Mesenteric fat pad (tissue), 1 donor: ENCODE data around the gene CEP63. TPM values are rescaled to one million over a fixed set of nuclear protein-coding genes. Genes with fewer than 3 reads are reported as not detected.

Experiments
- DNase-seq: peaks from one replicate; pipeline ENCODE4 v3.0.0-alpha.2; 2020; ENCODE audit warnings: low spot score
- total RNA-seq: library from RNA; stranded (reverse); fragmentation: NEBNext Ultra II Directional; extraction: Animal tissue kit (Norgen Biotek cat#: 25700); gene quantifications from one replicate; pipeline ENCODE4 v1.2.1, GENCODE V29; 2021
- donor health status: DM: yes; HTN: yes; CAD: no.

The CEP63 gene
- total RNA-seq, 1 donor from 2014 or later = 27.3 TPM

DNA sequence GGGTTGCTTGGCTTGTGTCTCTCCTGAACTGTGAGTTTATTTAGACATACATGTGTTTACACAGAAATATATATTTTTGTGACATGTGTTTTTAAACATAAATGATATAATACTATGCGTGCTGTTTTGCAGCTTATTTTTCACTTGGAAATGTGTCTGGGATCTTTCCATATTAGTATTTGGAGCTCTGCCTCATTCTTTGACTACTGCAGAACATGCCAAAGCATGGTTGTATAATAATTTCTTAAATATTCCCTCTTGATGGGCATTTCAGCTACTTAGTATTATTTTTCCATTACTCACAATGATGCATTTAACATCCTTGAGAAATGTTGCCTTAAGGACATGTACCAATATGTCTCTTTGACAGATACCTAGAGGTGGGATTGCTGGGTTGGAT, 19.5 kb upstream of the CEP63 start:
- no peak for DNase-seq

DNA sequence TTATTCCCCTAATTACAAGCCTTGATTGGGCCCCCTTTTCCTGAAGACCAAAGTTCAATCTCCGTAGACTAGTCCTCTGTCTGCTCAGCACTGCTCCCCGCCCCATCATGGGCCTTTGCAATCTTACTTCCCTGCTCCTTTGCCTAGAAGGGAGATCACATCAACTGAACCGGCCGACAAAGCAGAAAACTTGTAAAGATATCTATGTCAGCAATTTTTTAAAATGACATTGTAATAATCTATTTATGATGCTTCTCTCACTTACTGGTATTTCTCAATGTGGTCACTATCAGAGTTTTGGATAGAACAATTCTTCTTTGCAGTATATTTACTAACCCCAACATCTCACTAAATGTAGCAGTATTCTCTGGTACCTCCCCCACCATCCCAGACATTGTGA, 17.3 kb upstream of the CEP63 start:
- no peak for DNase-seq

DNA sequence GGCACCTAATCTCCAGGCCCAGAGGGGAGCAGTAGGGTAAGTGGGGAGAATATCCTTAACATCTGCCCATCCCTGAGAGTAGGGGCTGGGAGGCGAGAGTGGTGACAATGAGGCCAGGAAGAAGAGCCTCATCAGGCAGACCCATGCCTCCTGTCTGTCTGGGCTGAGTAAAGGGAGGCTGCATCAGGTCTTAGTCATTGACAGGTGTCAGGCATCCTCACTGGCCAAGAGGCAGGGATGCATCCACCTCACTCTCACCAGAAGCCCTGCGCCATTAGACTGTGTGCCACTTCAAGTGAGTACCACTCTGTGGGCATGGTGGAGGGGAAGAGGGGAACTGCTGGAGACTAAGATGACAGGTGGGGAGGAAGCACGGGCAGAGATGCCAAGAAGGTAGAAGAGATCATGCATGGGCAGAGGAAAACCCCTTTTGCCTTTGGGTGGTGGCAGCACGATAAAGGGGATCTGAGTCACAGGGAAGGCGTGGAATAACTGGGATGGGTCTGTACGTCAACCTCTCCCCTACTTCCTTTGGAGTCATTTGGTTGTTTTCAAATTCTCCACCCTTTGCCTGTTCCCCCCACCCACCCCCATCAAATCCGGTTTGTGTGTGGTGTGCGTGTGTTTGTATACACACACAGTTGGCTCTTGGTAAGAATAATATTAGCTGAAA, 14.2 kb upstream of the CEP63 start:
- DNase-seq = no peak

DNA sequence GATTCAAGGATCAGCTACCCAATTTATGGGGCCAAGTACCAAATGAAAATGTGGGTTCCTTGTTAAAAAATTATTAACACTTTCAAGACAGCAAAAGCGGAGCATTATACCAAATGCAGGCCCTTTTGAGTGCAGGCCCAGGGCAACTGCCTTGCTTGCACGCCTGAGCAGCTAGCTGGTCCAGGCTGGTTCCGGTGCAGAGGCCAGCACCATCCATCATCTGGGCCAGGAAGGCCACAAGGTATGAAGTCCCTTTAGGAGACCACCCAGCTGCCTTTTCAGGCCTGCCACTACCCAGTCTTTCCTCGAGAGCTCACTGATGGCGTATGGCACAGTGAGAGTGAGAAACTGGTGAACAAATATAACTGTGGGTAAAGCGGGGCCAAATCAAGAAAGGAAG, 13.0 kb upstream of the CEP63 start:
- no peak for DNase-seq

DNA sequence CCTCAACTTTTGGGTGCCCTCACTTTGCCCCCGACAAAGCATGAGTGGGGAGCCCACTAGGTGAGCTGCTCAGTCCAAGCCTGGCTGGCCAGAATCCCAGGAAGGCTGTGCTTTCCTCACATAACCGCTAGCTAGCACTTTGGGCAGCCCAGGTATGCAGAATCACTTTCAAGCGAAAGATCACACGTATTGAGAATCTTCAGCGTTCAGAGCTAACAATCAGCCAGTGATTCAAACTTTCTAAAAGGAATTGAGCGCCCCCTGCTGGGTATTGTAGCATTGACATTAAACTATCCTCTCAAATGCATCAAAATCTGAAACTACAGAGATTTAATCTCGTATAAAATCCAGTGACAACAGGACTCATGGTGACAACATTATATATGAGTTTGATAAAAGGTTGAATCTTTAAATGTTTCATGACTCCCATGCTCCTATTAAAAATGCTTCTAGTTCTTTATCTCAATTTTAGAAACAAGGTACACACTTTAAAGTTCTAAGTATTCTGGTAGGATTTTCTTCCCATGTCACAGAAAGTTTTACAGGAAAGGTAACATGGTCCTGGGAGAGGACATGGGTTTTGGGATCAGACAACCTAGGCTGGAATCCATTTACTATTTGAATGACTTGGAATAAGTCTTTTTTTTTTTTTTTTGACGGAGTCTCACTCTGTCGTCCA, 11.8 kb upstream of the CEP63 start:
- DNase-seq = no peak

DNA sequence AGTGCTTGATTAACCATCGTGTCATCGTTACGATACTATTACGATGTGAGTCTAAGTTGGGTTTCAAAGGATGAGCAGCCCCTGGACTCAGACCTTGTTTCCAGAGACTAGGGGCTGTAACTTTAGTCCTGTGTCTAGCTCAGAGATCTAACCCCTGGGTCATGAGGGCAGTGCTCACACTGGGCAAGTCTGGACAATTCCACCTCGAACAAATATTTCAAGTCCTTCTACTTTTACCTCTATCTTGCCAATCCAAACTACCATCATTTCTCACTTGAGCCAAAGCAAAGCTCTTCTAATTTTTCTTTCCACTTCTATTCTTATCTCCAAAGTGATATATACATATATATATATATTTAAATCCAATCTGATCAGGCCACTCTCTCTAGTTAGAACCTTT, 10.9 kb upstream of the CEP63 start:
- DNase-seq = no peak

DNA sequence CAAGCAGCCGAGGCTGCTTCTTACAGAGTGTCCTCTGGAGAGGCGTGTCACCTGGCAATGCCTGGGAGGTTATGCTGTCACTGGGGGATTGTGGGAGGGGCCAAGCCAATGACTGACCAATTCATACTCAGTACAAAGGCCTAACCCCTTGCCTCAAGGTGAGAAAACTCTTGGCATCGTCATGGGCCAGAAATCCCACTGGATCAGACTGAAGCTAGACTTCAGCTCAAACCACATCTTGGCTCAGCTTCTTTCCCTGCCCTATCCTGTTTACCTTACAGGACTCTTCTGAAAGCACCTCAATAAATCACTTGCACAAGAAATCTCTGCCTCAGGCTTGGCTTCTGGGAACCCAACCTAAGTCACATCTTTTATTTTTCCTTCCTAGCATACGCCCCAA, 9.6 kb upstream of the CEP63 start:
- no peak for DNase-seq

DNA sequence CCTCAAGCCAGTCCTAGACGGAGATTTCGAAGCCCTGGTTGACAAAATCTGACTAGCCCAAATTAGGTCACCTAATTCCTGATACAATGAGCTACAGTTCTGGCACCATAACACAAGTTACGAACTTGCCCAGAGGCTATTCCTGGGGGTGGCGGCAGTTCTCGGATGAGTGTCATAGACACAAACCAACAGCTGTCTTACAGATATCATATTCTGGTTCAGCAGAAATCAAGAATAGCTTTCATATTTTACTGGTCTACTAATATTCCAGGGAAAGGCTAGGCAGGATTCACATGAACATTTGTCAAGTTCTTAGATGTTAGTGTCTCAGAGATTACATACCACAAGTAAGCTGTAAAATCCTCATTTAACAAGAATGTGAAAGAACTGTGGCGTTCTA, 8.9 kb upstream of the CEP63 start:
- no peak for DNase-seq

DNA sequence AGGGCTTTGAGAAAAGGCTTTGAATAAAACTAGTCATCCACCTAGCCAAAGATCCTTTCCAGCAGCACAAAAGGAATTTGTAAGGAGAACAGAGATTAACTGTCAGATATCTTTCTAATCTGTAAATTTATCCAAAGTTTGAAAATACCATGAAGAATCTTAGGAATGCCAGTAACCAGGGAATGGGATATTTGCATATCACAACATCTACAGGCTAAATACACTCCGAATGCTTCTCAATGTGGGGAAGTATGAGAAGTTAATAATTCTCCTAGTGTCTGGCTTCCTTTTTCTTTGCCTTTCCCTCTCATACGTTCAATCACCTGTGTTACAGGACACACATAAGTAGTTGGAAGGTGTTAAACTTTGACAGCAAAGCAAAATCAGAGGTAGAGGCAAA, 7.9 kb upstream of the CEP63 start:
- DNase-seq = no peak

DNA sequence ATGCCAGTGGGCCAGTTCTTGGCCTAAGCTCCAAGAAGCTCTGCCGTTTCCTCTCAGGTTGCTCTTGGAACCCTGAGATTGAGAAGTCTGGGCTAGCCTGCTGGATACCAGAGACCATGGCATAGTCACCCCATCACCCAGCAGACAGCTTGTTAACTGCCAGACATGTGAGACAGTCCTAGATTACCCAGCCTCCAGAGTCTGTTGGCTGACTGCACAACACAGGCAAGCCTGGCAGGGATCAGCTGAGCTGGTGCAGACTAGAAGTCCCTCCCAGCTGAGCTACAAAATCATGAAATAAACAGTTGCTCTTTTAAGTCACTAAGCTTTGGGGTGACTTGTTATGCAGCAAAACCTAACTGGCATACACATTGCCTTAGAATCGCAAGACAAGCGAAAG, 5.3 kb upstream of the CEP63 start:
- no peak for DNase-seq

DNA sequence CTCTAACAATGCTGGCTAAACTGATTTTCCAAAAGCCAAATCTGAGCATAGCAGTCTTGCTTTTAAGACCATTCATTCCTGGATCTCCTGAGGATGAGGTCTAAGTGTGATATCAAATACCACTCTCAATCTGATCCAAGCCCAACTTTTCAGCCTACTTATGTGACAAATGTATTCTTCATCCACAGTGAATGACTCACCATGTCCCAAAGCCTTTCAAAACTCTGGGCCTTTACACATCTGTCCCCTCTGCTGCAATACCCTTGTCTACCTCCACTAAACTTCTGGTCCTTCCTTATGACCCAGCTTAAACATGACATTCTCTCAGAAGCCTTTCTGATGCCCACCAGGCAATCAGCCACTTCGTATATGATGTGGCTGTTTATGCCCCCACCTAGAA, 4.7 kb upstream of the CEP63 start:
- no peak for DNase-seq

DNA sequence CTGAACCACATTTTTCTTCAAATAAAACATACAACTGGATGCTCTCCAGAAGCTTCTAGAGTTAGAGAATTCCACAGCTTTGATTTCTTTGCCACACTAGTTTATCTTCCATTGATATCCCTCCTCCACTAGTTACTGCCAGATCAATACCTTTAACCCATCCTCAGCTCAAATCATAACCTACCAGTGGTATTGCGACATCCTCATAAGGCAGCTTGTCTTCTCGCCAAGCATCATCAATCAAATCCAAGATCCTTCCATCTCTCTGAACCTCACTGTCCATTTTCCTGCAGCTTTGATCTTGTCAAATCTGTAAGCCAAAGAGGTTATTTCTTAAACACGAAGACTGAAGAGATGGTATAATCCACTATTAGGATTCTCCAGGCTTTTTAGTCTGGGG, 3.2 kb upstream of the CEP63 start:
- no peak for DNase-seq

DNA sequence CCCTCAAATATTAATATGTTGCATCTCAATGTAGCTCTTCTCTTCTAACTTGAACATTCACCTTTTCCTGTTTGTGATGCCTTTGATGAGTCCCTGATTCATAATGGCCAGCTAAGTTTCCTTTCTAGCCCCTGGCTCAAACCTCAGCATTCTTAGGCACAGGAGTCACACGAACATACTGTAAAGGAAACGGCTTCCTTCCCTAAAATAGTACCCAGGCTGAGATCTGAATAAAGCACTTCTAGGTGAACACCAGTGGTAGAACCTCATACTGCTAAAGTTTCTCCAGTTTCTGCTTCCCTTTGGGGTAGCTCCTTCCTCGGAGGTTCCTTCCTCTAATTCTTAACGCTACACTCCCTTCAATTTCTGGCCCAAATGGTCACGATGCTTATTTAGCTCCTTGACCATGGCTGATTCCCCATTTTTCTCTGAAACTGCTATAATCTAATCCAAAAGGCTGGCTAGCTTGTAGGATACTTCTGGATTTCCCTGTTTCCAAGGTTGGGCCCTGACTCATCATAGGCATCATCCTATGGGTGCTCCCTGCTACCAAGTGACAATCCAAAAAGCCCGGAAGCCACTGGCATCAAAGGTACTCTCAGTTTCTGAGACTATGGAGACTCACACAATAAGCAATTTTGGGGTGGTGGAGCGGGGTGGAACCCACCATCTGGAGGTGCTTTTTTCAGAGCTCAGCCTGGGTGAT, 2.5 kb upstream of the CEP63 start:
- DNase-seq = no peak

DNA sequence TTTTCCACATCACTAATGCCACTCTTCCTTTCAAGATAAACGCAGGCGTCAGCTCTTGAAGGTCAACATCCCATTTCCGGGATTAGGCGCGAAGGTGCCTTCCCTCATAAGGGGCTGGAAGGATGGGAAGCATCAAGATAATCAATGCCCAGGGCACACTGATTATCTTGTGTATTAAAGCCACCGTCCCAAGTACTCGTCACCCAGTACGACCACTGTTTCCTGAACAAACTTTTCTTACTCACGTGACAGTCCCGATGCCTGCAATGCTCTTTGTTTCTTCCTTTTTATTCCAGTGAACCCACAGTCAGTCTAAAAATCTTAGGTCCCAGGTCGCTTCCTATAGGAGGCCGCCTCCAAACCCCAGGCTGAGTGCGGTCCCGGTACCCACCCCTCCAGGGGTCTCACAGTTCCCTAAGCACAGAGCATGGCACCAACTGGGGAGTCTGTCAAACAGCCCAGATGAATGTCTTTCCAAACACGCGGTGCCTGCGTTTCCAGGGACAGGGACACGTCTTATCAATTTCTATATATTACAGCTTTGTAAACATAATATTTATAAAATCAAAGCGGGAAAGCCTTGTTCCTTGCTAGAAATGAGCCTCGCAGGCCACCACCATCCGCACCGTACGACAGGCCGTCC, 661 bp upstream of the CEP63 start:
- no peak for DNase-seq

DNA sequence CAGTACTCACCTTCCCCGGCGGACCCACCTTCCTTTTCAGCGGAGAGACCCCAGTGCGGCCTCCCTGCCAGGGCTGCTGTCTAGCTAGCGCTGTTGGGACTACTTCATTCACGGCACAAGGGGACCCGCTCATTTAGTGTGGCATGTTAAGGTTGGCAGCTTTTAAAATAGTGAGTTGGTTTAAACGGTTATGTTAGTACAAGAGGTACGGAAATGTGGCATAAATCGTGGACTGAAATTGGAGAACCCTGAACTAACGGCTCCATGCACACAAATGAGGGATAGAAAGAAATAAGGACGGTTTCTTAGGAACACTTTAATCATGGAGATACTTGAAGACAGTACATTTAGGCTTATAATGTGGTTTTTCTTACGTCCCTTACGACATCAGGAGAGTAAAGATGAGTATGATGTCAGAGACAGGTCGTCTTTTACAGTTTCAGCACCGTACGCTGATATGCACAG, 752 bp downstream of the CEP63 start:
- no peak for DNase-seq

DNA sequence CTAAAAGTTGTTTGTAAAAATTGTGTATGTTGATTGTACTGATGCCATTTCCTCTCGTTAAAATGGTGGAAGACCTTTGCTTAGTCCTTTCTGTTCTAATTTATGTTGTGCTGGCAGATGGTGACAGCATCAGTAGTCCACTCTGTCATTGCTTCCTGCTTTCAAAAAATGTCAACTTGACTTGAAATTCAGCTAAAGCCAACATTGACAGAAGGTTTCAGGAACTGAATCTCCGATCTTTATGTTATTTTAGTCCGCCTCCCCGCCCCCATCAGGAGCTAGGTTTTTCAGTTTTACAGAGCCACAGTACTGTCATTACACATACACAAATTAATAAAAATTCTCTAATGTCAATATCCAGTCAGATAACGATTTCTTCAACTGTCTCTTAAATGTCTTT, 1.5 kb downstream of the CEP63 start:
- DNase-seq = no peak

DNA sequence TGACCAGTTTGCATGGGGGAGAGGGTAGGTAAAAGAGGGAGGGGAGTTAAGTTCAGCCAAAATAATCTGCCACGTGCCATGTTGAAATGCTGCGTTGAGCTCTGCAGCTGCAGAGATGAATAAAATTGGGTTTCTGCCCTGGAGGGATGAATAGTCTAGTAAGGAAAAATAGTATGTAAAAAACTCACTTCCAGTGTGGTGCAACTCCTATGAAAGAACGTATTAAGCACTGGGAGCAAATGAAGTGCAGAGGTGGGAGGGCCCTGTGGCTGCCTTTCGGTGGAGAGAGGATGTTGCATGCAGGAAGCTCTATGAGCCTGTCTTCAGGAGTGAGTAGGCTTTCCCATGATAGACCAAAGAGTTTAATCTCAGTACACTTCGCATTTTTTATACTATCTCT, 8.6 kb downstream of the CEP63 start:
- no peak for DNase-seq

DNA sequence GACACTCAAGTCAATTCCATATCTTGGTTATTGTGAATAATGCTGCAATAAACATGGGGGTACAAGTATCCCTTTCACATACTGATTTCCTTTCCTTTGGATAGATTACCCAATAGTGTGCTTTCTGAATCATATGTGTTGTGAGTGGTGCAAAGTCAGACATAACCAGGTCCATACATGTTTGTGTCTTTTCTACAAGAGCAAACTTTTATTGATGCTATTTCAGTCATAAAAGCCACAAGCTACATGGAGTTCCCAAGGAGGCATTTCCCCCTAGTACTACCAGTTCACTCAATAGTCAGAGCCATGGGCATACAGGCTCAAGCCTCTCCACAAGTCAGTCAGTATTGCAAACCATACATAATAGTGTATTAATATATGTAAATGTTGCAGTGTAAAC, 10.1 kb downstream of the CEP63 start:
- no peak for DNase-seq

DNA sequence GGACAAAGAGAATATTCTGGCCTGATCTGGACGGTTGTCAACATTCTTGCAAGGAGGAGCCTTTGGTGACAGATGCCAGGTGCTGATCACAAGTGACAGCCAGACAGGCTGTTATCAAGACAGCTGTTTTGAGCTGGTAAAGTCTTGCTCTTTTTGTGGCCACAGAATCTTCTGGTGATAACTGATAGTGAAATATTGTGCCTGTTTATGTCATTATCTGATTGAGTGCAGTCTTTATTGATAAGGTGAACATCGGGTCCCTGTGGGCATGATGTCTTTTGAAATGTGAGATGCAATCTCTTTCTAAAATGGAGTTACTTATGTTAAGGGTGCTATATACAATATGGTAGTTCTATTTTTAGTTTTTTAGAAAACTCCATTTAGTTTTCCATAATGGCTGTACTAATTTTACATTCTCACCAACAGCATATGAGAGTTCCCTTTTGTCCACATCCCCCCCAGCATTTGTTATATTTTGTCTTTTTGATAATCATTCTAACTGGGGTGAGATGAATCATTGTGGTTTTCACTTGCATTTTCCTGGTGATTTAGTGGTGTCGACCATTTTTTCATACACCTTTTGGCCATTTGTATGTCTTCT, 10.7 kb downstream of the CEP63 start:
- no peak for DNase-seq

DNA sequence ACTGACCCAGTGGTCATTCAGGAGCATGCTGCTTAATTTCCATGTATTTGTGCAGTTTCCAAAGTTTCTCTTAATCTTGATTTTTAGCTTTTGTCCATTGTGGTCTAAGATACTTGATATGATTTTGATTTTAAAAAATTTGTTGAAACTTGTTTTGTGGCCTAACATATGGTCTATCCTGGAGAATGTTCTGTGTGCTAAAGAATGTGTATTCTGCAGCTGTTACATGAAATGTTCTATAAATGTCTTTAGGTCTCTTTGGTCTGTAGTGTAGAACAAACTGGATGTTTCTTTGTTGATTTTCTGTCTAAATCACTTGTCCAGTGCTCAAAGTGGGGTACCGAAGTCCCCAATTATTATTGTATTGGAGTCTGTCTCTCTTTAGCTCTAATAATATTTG, 17.4 kb downstream of the CEP63 start:
- DNase-seq = no peak

DNA sequence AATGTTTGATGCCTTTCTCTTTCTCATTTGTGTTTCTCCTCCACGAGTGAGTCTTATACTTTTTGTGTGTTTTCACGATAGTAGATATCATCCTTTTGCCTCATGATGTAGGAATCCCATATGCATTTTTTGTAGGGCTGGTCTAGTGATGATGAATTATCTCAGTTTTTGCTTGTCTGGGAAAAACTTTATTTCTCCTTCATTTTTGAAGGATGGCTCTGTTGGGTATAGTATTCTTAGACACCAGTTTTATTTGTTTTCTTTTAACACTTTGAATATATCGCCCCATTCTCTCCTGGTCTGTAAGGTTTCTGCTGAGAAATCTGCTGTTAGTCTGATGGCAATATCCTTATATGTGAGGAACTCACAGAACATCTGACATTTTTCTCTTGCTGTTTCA, 18.3 kb downstream of the CEP63 start:
- DNase-seq = no peak

DNA sequence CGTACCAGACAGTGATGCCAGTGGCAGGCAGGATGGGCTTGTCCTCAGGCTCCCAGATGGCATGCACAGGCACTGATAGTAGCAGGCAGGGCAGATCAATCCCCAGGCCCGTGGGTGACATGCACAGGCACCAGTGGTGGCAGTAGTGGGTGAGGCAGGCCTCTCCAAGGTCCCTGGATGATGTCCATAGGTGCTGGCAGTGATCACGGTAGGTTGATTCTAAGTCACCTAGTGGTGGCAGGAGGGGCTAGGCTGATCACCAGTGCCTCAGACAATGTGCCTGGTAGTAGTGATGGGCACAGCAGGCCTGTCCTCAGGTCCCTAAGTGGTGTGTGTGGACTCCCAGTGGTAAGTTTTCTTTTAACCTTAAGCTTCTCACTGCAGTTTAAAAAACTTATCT, 19.6 kb downstream of the CEP63 start:
- DNase-seq = no peak
